Breast epithelium (tissue), 4 donors: Measurements from ENCODE around the gene GNAZ. TPM values are rescaled to one million over a fixed set of nuclear protein-coding genes. Genes with fewer than 3 reads are reported as not detected.

ENCODE experiments used
- DNase-seq, 2 donors: peaks; one replicate each; pipeline ENCODE4 v3.0.0-alpha.2; 2019; ENCODE audit warnings: low spot score in 2 of 2
- H3K27ac ChIP-seq, 2 donors: fragments of 200-600 bp; sonication (generic) in 1 of 2; one replicate each; pipeline ENCODE4 v1.5.1; 2016 to 2019; ENCODE audit warnings: mild to moderate bottlenecking in 1 of 2
- H3K27me3 ChIP-seq, 2 donors: fragments of 200-600 bp; sonication (generic) in 1 of 2; one replicate each; pipeline versions ENCODE4 v1.5.1 to v1.6.0; 2017 to 2019; ENCODE audit warnings: control low read depth in 1 of 2, mild to moderate bottlenecking in 1 of 2
- H3K36me3 ChIP-seq: fragments of 200-600 bp; one replicate; pipeline ENCODE4 v1.5.1; 2019
- H3K4me1 ChIP-seq, 2 donors: fragments of 200-600 bp; sonication (generic); one replicate each; pipeline ENCODE4 v1.5.1; 2016 to 2019; ENCODE audit warnings: control low read depth in 1 of 2
- H3K4me3 ChIP-seq, 3 donors: fragments of 200-600 bp; sonication (generic); 1 replicate in 2 of 3; 2 replicates in 1 of 3; pipeline ENCODE4 v1.5.1; 2016 to 2019; ENCODE audit warnings: mild to moderate bottlenecking in 3 of 3, moderate library complexity in 2 of 3
- H3K9me3 ChIP-seq, 2 donors: fragments of 200-600 bp; sonication (generic) in 1 of 2; one replicate each; pipeline ENCODE4 v1.5.1; 2016 to 2019; ENCODE audit warnings: control low read depth in 1 of 2
- CTCF ChIP-seq, 3 donors: fragments of 450-650 bp; IDR thresholded peaks; one replicate each; pipeline ENCODE4 v1.5.1; 2016 to 2017; ENCODE audit warnings: antibody characterized with exemption in 3 of 3, mild to moderate bottlenecking in 3 of 3, moderate library complexity in 3 of 3
- POLR2A ChIP-seq: fragments of 450-650 bp; IDR thresholded peaks from one replicate; pipeline ENCODE4 v1.6.1; 2016; ENCODE audit warnings: antibody characterized with exemption, mild to moderate bottlenecking, moderate library complexity
- POLR2AphosphoS5 ChIP-seq, 3 donors: sonication (generic); formaldehyde crosslinking; IDR thresholded peaks; one replicate each; pipeline ENCODE4 v1.6.1; 2017; ENCODE audit warnings: antibody characterized with exemption in 3 of 3
- intact Hi-C: fragments of 100-400 bp; cut with DNase I; formaldehyde crosslinking; loops from one replicate; pipeline ENCODE4 v1.15.1; 2023; ENCODE audit warnings: low total_unique reads
- total RNA-seq, 3 donors: library from RNA; depleted of rRNA; stranded (reverse); fragments of >200 nt; gene quantifications; one replicate each; pipeline ENCODE4 v1.1.0, GENCODE V29; 2016

GNAZ gene
- total RNA-seq, 3 donors from 2014 or later: 5.0 to 15.7 (median 5.3) TPM

GRCh38 chr22:23107487-23108248 lies 37.3 kb downstream of the GNAZ start:
- DNase-seq: no peak
- Histone ChIP-seq H3K27me3 (no peaks in the 10 kb centered on the region), H3K4me1 (no peaks in the 10 kb centered on the region), H3K4me3 (no peak overlapping the region), H3K9me3 (no peaks in the 10 kb centered on the region), H3K36me3 (no peaks in the 10 kb centered on the region), H3K27ac (no peak overlapping the region)
- intact Hi-C loops: no loop called here
- no peak for TF ChIP-seq POLR2A

- intact Hi-C loops: no loop called here
- H3K27me3 ChIP-seq: no peaks in the 10 kb centered on the region
- no peaks in the 10 kb centered on the region for H3K36me3 ChIP-seq
- H3K4me1 ChIP-seq: no peaks in the 10 kb centered on the region
- no peak for TF ChIP-seq CTCF (IDR thresholded peaks at IDR 0.05)
- no peak overlapping the region for H3K27ac ChIP-seq
- DNase-seq: no peak
- H3K9me3 ChIP-seq: no peaks in the 10 kb centered on the region
- H3K4me3 ChIP-seq: no peak overlapping the region
These were observed 38.1 kb downstream of the GNAZ start for GRCh38 chr22:23108249-23109078.

- Histone ChIP-seq H3K27me3 (no peaks in the 10 kb centered on the region), H3K27ac (no peak overlapping the region), H3K9me3 (no peaks in the 10 kb centered on the region), H3K36me3 (no peaks in the 10 kb centered on the region), H3K4me3 (no peak overlapping the region), H3K4me1 (no peaks in the 10 kb centered on the region)
- no peak for TF ChIP-seq CTCF (IDR thresholded peaks at IDR 0.05)
- TF ChIP-seq POLR2A: no peak
- no peak for TF ChIP-seq POLR2AphosphoS5 (IDR thresholded peaks at IDR 0.05)
- no peak for DNase-seq
- intact Hi-C loops: no loop called here
These were observed 38.7 kb downstream of the GNAZ start for GRCh38 chr22:23109079-23109347.

- Histone ChIP-seq H3K27ac (no peak overlapping the region), H3K4me3 (no peak overlapping the region), H3K4me1 (no peaks in the 10 kb centered on the region), H3K9me3 (no peaks in the 10 kb centered on the region), H3K27me3 (no peaks in the 10 kb centered on the region), H3K36me3 (no peaks in the 10 kb centered on the region)
- intact Hi-C loops: no loop called here
- TF ChIP-seq CTCF (IDR thresholded peaks at IDR 0.05) (no peak), POLR2A (no peak), POLR2AphosphoS5 (IDR thresholded peaks at IDR 0.05) (no peak)
- DNase-seq: no peak
These were observed 39.2 kb downstream of the GNAZ start for GRCh38 chr22:23109441-23109978.

GRCh38 chr22:23110190-23110921 lies 40.0 kb downstream of the GNAZ start:
- Histone ChIP-seq H3K36me3 (no peaks in the 10 kb centered on the region), H3K27ac (no peak overlapping the region), H3K4me3 (no peak overlapping the region), H3K4me1 (no peaks in the 10 kb centered on the region), H3K27me3 (no peaks in the 10 kb centered on the region), H3K9me3 (no peaks in the 10 kb centered on the region)
- DNase-seq: no peak
- intact Hi-C loops: no loop called here
- TF ChIP-seq POLR2AphosphoS5 (IDR thresholded peaks at IDR 0.05): no peak
- no peak for TF ChIP-seq CTCF (IDR thresholded peaks at IDR 0.05)
- no peak for TF ChIP-seq POLR2A
